HG03432 (cell line): ENCODE measurements around the gene GALNT8.
"Not testable (repeated sequence)": the region's sequence is repeated elsewhere in the genome, so short reads cannot be mapped to it uniquely, and the experiment has no call there.

Experiments used
- ATAC-seq: cut with Tn5 transposase; IDR thresholded peaks from one replicate; pipeline ENCODE4 v1.9.1; 2021; ENCODE audit warnings: mild to moderate bottlenecking, moderate library complexity; ENCODE audit not compliant: unreplicated experiment

GALNT8 gene

GRCh38 chr12:4742416-4742970, 22.3 kb downstream of the GALNT8 start:
- ATAC-seq: no peak

- ATAC-seq: no peak
Measured at GRCh38 chr12:4743046-4743445, 22.8 kb downstream of the GALNT8 start.

- no peak for ATAC-seq
Measured at GRCh38 chr12:4744709-4745108, 24.5 kb downstream of the GALNT8 start.

- no peak for ATAC-seq
Measured at GRCh38 chr12:4745249-4745648, 25.0 kb downstream of the GALNT8 start.

- ATAC-seq: not testable (repeated sequence)
Measured at GRCh38 chr12:4751654-4752053, 31.5 kb downstream of the GALNT8 start.

GRCh38 chr12:4762773-4763172, 42.6 kb downstream of the GALNT8 start:
- no peak for ATAC-seq

- no peak for ATAC-seq
Measured at GRCh38 chr12:4763549-4763948, 43.3 kb downstream of the GALNT8 start.

GRCh38 chr12:4766445-4766844, 46.2 kb downstream of the GALNT8 start:
- ATAC-seq: no peak

- ATAC-seq: no peak
Measured at GRCh38 chr12:4767186-4767585, 47.0 kb downstream of the GALNT8 start.

- ATAC-seq: no peak
Measured at GRCh38 chr12:4768341-4768740, 48.1 kb downstream of the GALNT8 start.

- no peak for ATAC-seq
Measured at GRCh38 chr12:4769073-4769472, 48.9 kb downstream of the GALNT8 start.

GRCh38 chr12:4771172-4771959, 51.2 kb downstream of the GALNT8 start:
- no peak for ATAC-seq

GRCh38 chr12:4771960-4772566, 51.9 kb downstream of the GALNT8 start:
- no peak for ATAC-seq

- no peak for ATAC-seq
Measured at GRCh38 chr12:4775936-4776335, 55.7 kb downstream of the GALNT8 start.

- no peak for ATAC-seq
Measured at GRCh38 chr12:4779749-4780148, 59.5 kb downstream of the GALNT8 start.

GRCh38 chr12:4780641-4781611, 60.7 kb downstream of the GALNT8 start:
- ATAC-seq: no peak

GRCh38 chr12:4784404-4785054, 64.3 kb downstream of the GALNT8 start:
- ATAC-seq: no peak

GRCh38 chr12:4786795-4787194, 66.6 kb downstream of the GALNT8 start:
- no peak for ATAC-seq

- no peak for ATAC-seq
Measured at GRCh38 chr12:4787965-4788364, 67.8 kb downstream of the GALNT8 start.

GRCh38 chr12:4789776-4790175, 69.6 kb downstream of the GALNT8 start:
- ATAC-seq: no peak

GRCh38 chr12:4791497-4791896, 71.3 kb downstream of the GALNT8 start:
- ATAC-seq: no peak
